Ascending aorta (tissue), 2 donors: Measurements from ENCODE around the gene APCDD1L. TPM values are rescaled to one million over a fixed set of nuclear protein-coding genes. Genes with fewer than 3 reads are reported as not detected.

Experiments used
- DNase-seq, 2 donors: peaks; one replicate each; pipeline ENCODE4 v3.0.0-alpha.2; 2019; ENCODE audit warnings: low spot score in 2 of 2
- H3K27ac ChIP-seq, 2 donors: fragments of 200-600 bp; sonication (generic); one replicate each; pipeline ENCODE4 v1.5.1; 2016 to 2017; ENCODE audit warnings: mild to moderate bottlenecking in 1 of 2
- H3K27me3 ChIP-seq: fragments of 200-600 bp; sonication (generic); one replicate; pipeline ENCODE4 v1.5.1; 2017
- H3K36me3 ChIP-seq, 2 donors: fragments of 200-600 bp; sonication (generic); one replicate each; pipeline ENCODE4 v1.5.1; 2016
- H3K4me1 ChIP-seq, 2 donors: fragments of 200-600 bp; sonication (generic); one replicate each; pipeline ENCODE4 v1.5.1; 2016 to 2017; ENCODE audit warnings: mild to moderate bottlenecking in 1 of 2
- H3K4me3 ChIP-seq, 2 donors: fragments of 200-600 bp; sonication (generic); one replicate each; pipeline ENCODE4 v1.5.1; 2016 to 2017; ENCODE audit warnings: mild to moderate bottlenecking in 1 of 2
- H3K9me3 ChIP-seq, 2 donors: fragments of 200-600 bp; sonication (generic); one replicate each; pipeline ENCODE4 v1.5.1; 2016
- CTCF ChIP-seq, 3 experiments: fragments of 200-600 bp in 2 of 3; fragments of 450-650 bp in 1 of 3; sonication (generic) in 2 of 3; IDR thresholded peaks; one replicate each; pipeline ENCODE4 v1.5.1; 2016 to 2019; ENCODE audit warnings: antibody characterized with exemption in 3 of 3, mild to moderate bottlenecking in 1 of 3, moderate library complexity in 1 of 3
- intact Hi-C: fragments of 100-400 bp; cut with DNase I; formaldehyde crosslinking; loops from one replicate; pipeline ENCODE4 v1.15.1; 2023
- total RNA-seq: library from RNA; depleted of rRNA; stranded (reverse); fragments of >200 nt; gene quantifications from one replicate; pipeline ENCODE4 v1.1.0, GENCODE V29; 2016

The APCDD1L gene
- total RNA-seq, 1 donor from 2014 or later: 2.1 TPM

- no peaks in the 10 kb centered on the region for H3K4me1 ChIP-seq
- no peak overlapping the region for H3K27ac ChIP-seq
- no peaks in the 10 kb centered on the region for H3K27me3 ChIP-seq
- no peak overlapping the region for H3K4me3 ChIP-seq
- H3K9me3 ChIP-seq: no peaks in the 10 kb centered on the region
- no peak for DNase-seq
- H3K36me3 ChIP-seq: no peaks in the 10 kb centered on the region
- intact Hi-C loops: no loop called here
- TF ChIP-seq CTCF (IDR thresholded peaks at IDR 0.05): no peak
These were observed 36.4 kb upstream of the APCDD1L start for GRCh38 chr20:58551631-58552030.

GRCh38 chr20:58550275-58551059 is 35.3 kb upstream of the APCDD1L start:
- TF ChIP-seq CTCF (IDR thresholded peaks at IDR 0.05): no peak
- no peak overlapping the region for H3K4me3 ChIP-seq
- intact Hi-C loops: no loop called here
- no peaks in the 10 kb centered on the region for H3K9me3 ChIP-seq
- no peaks in the 10 kb centered on the region for H3K36me3 ChIP-seq
- DNase-seq: no peak
- no peaks in the 10 kb centered on the region for H3K4me1 ChIP-seq
- no peak overlapping the region for H3K27ac ChIP-seq
- no peaks in the 10 kb centered on the region for H3K27me3 ChIP-seq

- no peak for TF ChIP-seq CTCF (IDR thresholded peaks at IDR 0.05)
- no peaks in the 10 kb centered on the region for H3K4me1 ChIP-seq
- H3K9me3 ChIP-seq: no peaks in the 10 kb centered on the region
- H3K27ac ChIP-seq: no peak overlapping the region
- intact Hi-C loops: no loop called here
- DNase-seq: no peak
- no peaks in the 10 kb centered on the region for H3K36me3 ChIP-seq
- no peaks in the 10 kb centered on the region for H3K27me3 ChIP-seq
- no peak overlapping the region for H3K4me3 ChIP-seq
These were observed 34.3 kb upstream of the APCDD1L start for GRCh38 chr20:58549231-58550209.

GRCh38 chr20:58547623-58548475 is 32.6 kb upstream of the APCDD1L start:
- H3K27ac ChIP-seq: no peak overlapping the region
- TF ChIP-seq CTCF (IDR thresholded peaks at IDR 0.05): no peak
- H3K4me1 ChIP-seq: no peaks in the 10 kb centered on the region
- no peaks in the 10 kb centered on the region for H3K9me3 ChIP-seq
- DNase-seq: no peak
- intact Hi-C loops: no loop called here
- no peak overlapping the region for H3K4me3 ChIP-seq
- H3K36me3 ChIP-seq: no peaks in the 10 kb centered on the region
- no peaks in the 10 kb centered on the region for H3K27me3 ChIP-seq
